Smooth muscle cell (in vitro differentiated cells): ENCODE measurements around the gene CRIM1. TPM values are rescaled to one million over a fixed set of nuclear protein-coding genes. Genes with fewer than 3 reads are reported as not detected.

Experiments used
- DNase-seq: peaks from one replicate; lab custom pipeline; 2025; ENCODE audit not compliant: unreplicated experiment; lab: John Stamatoyannopoulos, UW
- H2AFZ ChIP-seq: fragments of 200-600 bp; sonication (generic); 2 replicates; pipeline ENCODE4 v1.6.0; 2016; ENCODE audit warnings: antibody characterized with exemption, low read depth, mild to moderate bottlenecking
- H3F3A ChIP-seq: fragments of 200-600 bp; sonication (generic); 2 replicates; pipeline ENCODE4 v1.6.0; 2017; ENCODE audit warnings: antibody characterized with exemption, low read depth
- H3K27ac ChIP-seq: fragments of 200-600 bp; sonication (generic); 2 replicates; pipeline ENCODE4 v1.5.1; 2016; ENCODE audit warnings: low read depth, mild to moderate bottlenecking
- H3K27me3 ChIP-seq: fragments of 200-600 bp; sonication (generic); 2 replicates; pipeline ENCODE4 v1.6.1; 2016; ENCODE audit warnings: low read depth, mild to moderate bottlenecking
- H3K36me3 ChIP-seq: fragments of 200-600 bp; sonication (generic); 2 replicates; pipeline ENCODE4 v1.5.1; 2016; ENCODE audit warnings: low read depth
- H3K4me1 ChIP-seq: fragments of 200-600 bp; sonication (generic); 2 replicates; pipeline ENCODE4 v1.5.1; 2016; ENCODE audit warnings: low read depth
- H3K4me2 ChIP-seq: fragments of 200-600 bp; sonication (generic); 2 replicates; pipeline ENCODE4 v1.6.0; 2016; ENCODE audit warnings: mild to moderate bottlenecking
- H3K4me3 ChIP-seq: fragments of 200-600 bp; sonication (generic); 2 replicates; pipeline ENCODE4 v1.5.1; 2016; ENCODE audit warnings: mild to moderate bottlenecking
- H3K79me2 ChIP-seq: fragments of 200-600 bp; sonication (generic); 2 replicates; pipeline ENCODE4 v1.6.0; 2016; ENCODE audit warnings: low read depth, mild to moderate bottlenecking
- H3K9ac ChIP-seq: fragments of 200-600 bp; sonication (generic); 2 replicates; pipeline ENCODE4 v1.6.0; 2016; ENCODE audit warnings: low read depth
- H3K9me3 ChIP-seq: fragments of 200-600 bp; sonication (generic); replicated peaks from 2 replicates; pipeline ENCODE4 v1.5.1; 2016; ENCODE audit warnings: low read depth
- H4K20me1 ChIP-seq: fragments of 200-600 bp; sonication (generic); 2 replicates; pipeline ENCODE4 v1.6.0; 2016; ENCODE audit warnings: low read depth
- WGBS: methylation state at CpG from one replicate; pipeline ENCODE4 v1.1.7; 2016; ENCODE audit warnings: low lambda C conversion rate; 5-methylcytosine and 5-hydroxymethylcytosine counted together
- polyA plus RNA-seq: library from polyadenylated mRNA; unstranded; fragments of >200 nt; fragmentation: Nextera tagmentation; extraction: Ambion mirVana; gene quantifications from 2 replicates; pipeline ENCODE4 v1.2.1, GENCODE V29; 2016
- total RNA-seq: library from RNA; depleted of rRNA; stranded (reverse); fragments of >200 nt; gene quantifications from 2 replicates; pipeline ENCODE4 v1.2.3, GENCODE V29; 2014
- TF ChIP-seq, protein P1 (sequence below): fragments of 200-600 bp; sonication (generic); IDR thresholded peaks from 2 replicates; pipeline ENCODE4 v1.5.1; 2017; ENCODE audit warnings: borderline replicate concordance, mild to moderate bottlenecking, antibody characterized with exemption; ENCODE audit not compliant: insufficient read depth, poor library complexity, severe bottlenecking

CRIM1 gene
- total and polyA plus RNA-seq, 2 experiments from 2014 or later: 10.1 to 28.0 TPM

DNA sequence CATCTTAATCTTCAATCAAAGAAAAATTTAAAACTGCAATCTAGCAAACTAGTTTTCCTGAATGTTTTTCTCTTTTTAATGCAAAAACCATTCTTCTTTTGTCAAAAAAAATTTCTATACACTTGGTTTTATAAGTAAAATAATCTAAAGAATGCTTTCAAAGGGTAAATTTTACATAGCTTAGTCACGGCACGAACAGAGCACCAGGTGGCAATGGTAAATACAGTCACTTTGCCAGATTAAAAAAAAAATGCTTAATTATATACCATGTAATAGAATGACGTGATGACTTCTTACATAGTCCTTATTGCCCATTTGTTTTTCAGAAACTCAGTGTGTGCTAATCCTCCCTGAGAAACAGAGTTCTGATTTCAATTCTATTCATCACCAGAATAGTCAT, 232.0 kb downstream of the CRIM1 start:
- Histone ChIP-seq H3K79me2 (peaks cover 18% of the 10 kb centered on the region), H4K20me1 (peaks cover 46% of the 10 kb centered on the region), H3K27ac (no peak overlapping the region), H3K9me3 (no peaks in the 10 kb centered on the region), H3K4me2 (no peak overlapping the region), H3F3A (no peaks in the 10 kb centered on the region), H3K4me3 (no peak overlapping the region), H3K27me3 (no peaks in the 10 kb centered on the region), H3K4me1 (no peaks in the 10 kb centered on the region), H3K36me3 (peaks cover 8% of the 10 kb centered on the region), H3K9ac (no peak overlapping the region), H2AFZ (no peak overlapping the region)
- WGBS: 97% methylated on average over 3 of the region's 3 CpGs
- TF ChIP-seq, protein P1, sequence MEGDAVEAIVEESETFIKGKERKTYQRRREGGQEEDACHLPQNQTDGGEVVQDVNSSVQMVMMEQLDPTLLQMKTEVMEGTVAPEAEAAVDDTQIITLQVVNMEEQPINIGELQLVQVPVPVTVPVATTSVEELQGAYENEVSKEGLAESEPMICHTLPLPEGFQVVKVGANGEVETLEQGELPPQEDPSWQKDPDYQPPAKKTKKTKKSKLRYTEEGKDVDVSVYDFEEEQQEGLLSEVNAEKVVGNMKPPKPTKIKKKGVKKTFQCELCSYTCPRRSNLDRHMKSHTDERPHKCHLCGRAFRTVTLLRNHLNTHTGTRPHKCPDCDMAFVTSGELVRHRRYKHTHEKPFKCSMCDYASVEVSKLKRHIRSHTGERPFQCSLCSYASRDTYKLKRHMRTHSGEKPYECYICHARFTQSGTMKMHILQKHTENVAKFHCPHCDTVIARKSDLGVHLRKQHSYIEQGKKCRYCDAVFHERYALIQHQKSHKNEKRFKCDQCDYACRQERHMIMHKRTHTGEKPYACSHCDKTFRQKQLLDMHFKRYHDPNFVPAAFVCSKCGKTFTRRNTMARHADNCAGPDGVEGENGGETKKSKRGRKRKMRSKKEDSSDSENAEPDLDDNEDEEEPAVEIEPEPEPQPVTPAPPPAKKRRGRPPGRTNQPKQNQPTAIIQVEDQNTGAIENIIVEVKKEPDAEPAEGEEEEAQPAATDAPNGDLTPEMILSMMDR: no peak
- DNase-seq: no peak

DNA sequence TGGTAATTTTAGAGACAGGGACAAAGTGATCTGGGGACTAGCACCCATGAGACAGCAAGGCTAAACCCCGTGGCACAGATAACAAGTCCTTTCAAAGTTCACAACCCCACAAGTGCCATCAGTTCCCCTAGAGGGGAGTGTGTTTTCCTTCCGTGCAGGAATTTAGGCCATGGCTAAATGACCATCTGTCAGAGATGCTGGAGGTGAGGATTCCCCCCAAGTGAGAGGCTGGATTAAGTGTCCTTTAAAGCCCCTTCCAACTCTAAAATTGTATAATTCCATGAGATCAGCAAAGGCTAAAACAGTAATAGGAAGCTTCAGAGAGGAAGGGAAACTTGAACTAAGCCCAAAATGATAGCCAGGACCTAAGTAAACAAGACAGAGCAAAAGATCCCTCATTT, 233.7 kb downstream of the CRIM1 start:
- Histone ChIP-seq H2AFZ (no peak overlapping the region), H3K9me3 (no peaks in the 10 kb centered on the region), H3K9ac (no peak overlapping the region), H3K4me2 (no peak overlapping the region), H3K27ac (no peak overlapping the region), H3F3A (no peaks in the 10 kb centered on the region), H3K27me3 (no peaks in the 10 kb centered on the region), H3K4me1 (no peaks in the 10 kb centered on the region), H4K20me1 (peaks cover 51% of the 10 kb centered on the region), H3K36me3 (peaks cover 8% of the 10 kb centered on the region), H3K4me3 (no peak overlapping the region), H3K79me2 (peaks cover 28% of the 10 kb centered on the region)
- TF ChIP-seq, protein P1: no peak
- no peak for DNase-seq
- 70% methylated on average over 2 of the region's 2 CpGs for WGBS

DNA sequence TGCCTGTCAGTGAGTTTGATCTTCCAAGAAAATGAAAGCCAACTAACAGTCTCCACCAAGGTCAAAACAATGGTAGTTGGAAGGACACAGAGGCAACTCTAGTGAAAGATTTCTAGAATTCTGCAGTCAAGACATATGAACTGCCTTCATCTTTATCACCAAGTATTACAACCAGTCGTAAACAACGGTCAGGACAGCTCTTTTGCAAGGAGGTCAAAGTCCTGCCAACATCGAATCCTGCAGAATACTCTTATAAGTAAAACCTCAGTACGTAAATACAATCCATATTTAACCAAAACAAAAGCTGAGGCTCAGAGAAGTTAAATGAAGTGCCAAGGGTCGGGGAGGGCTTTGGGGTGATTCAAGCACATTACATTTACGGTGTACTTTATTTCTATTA, 239.3 kb downstream of the CRIM1 start:
- Histone ChIP-seq H3K4me1 (peaks cover 4% of the 10 kb centered on the region), H3K79me2 (peaks cover 63% of the 10 kb centered on the region), H3K4me3 (peak overlapping the region; percentile 18), H4K20me1 (peaks cover 60% of the 10 kb centered on the region), H3K27ac (no peak overlapping the region), H3K9ac (no peak overlapping the region), H3K4me2 (no peak overlapping the region), H3F3A (peaks cover 4% of the 10 kb centered on the region), H3K9me3 (no peaks in the 10 kb centered on the region), H3K27me3 (no peaks in the 10 kb centered on the region), H2AFZ (no peak overlapping the region), H3K36me3 (no peaks in the 10 kb centered on the region)
- no peak for DNase-seq
- TF ChIP-seq, protein P1: no peak
- WGBS: 80% methylated on average over 6 of the region's 6 CpGs

DNA sequence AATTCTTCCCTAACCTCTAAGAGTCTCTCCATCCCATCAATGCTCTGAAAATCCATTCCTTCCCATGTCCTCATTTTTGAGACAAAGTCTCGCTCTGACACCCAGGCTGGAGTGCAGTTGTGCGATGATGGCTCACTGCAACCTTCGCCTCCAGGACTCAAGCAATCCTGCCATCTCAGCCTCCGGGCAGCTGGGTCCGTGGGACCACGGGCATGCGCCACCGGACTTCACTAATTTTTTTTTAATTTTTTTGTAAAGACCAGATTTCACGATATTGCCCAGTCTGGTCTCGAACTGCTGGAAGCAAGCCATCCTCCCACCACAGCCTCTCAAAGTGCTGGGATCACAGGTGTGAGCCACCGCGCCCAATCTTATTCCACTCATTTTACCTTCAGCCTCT, 240.8 kb downstream of the CRIM1 start:
- Histone ChIP-seq H3K9ac (no peak overlapping the region), H2AFZ (no peak overlapping the region), H3K79me2 (peaks cover 51% of the 10 kb centered on the region), H3F3A (peaks cover 4% of the 10 kb centered on the region), H3K9me3 (no peaks in the 10 kb centered on the region), H3K36me3 (no peaks in the 10 kb centered on the region), H3K27me3 (no peaks in the 10 kb centered on the region), H3K4me2 (peak overlapping the region; percentile 84), H3K27ac (no peak overlapping the region), H3K4me1 (peaks cover 4% of the 10 kb centered on the region), H3K4me3 (peak overlapping the region; percentile 74), H4K20me1 (peaks cover 47% of the 10 kb centered on the region)
- WGBS: 98% methylated on average over 12 of the region's 12 CpGs
- no peak for DNase-seq
- TF ChIP-seq, protein P1: no peak
